HG03139 (cell line): Measurements from ENCODE around the gene MYOT.
"Not testable (repeated sequence)": the region's sequence is repeated elsewhere in the genome, so short reads cannot be mapped to it uniquely, and the experiment has no call there.

Experiments
- ATAC-seq: cut with Tn5 transposase; IDR thresholded peaks from one replicate; pipeline ENCODE4 v1.9.1; 2021; ENCODE audit not compliant: unreplicated experiment

The MYOT gene

DNA sequence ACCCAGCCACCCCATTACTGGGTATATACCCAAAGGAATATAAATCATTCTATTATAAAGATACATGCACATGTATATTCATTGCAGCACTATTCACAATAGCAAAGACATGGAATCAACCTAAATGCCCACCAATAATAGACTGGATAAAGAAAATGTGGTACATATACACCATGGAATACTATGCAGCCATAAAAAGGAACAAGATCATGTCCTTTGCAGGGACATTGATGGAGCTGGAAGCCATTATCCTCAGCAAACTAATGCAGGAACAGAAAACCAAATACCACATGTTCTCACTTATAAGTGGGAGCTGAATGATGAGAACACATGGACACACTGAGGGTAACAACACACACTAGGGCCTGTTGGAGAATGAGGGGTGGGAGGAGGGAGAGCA, 14.5 kb upstream of the MYOT start:
- ATAC-seq: not testable (repeated sequence)

DNA sequence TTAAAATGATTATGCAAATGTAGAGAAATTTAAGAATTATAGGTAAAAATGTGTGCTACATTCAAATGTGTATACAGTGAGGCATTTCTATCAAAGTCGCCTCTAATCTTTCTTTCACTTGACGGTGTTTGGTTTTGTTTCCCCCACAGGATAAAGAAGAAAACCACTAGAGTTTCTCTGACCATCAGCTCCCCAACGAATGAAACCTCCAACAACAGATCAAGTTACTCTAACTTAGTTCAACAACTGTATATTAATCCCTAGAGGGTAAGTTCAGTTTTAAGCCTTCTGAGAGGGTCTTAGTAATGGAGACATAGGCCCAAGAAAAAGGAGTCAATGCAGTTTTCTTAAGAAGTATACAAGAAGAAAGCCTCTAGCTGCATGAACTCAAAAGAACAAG, 11.5 kb upstream of the MYOT start:
- ATAC-seq: no peak

- ATAC-seq: no peak
Observed at GRCh38 chr5:137856916-137857862, 10.5 kb upstream of the MYOT start.

DNA sequence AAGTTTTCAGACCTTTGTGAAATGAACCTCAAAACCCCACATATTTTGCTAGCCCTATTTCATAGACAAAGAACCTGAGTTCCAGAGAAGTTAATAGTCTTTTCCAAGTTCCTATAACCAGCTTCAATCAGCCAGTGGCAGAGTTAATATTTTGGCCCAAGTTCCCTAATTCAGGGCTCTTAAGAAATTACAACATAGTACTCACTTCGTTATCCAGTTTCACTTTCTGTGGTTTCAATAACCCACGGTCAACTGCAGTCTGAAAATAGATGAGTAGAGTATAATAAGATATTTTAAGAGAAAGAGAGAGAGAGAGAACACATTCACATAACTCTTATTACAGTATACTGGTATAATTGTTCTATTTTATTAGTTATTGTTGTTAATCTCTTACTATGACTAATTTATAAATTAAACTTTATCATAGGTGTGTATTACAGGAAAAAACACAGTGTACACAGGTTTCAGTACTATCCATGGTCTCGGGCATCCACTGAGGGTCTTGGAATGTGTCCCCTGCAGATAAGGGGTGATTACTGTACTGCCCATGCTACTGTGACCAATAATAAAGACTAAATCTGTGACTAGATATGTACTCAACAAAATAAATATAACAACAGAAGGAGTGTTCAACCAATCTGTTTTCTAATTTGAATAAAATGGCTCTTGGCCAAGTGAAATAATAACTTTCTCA, 9.3 kb upstream of the MYOT start:
- peak; percentile 71 for ATAC-seq

GRCh38 chr5:137858954-137859353, 8.7 kb upstream of the MYOT start:
- ATAC-seq: no peak

- no peak for ATAC-seq
Observed at GRCh38 chr5:137862251-137862650, 5.4 kb upstream of the MYOT start.

GRCh38 chr5:137863653-137864052, 4.0 kb upstream of the MYOT start:
- not testable (repeated sequence) for ATAC-seq

DNA sequence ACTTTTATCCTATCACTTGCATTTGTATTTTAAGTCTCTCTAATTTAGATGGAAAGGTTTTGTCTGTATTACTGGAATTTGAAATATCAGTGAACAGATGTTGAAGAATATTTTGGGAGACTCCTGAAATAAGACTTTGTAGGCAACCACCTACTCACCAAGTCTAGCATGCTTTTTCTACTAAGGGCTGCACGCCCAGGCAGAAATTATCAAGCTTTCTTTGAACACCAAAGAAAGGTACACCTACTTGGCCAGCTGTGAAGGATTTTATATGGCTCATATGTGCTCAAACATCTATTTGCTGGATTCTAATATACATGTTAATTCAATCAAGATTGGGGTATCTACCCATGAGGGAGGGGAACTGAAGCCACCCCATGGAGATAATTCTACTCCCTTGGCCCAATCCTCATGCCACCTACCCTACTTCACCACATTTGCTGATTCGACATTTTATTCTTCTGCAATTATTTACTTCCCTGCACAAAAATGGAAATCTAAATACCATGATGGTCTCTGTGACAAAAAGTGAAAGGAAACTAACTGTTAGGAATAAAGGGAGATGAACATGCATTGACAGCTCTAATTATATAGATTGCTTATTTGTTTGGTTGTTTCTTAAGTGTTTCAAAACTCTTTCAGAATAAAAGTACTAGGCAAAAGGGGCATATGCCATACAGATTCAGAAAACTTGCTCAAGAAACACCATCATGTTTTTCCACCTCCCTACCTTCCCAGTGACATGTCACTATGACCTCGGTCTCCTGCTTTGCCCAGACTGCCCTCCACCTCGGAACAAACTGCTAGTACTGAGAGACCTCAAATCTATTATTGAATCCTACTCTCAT, 895 bp upstream of the MYOT start:
- ATAC-seq: no peak

GRCh38 chr5:137870647-137871339, 3.1 kb downstream of the MYOT start:
- no peak for ATAC-seq

- ATAC-seq: no peak
Observed at GRCh38 chr5:137871571-137871970, 3.9 kb downstream of the MYOT start.

GRCh38 chr5:137872466-137872865, 4.8 kb downstream of the MYOT start:
- ATAC-seq: no peak

DNA sequence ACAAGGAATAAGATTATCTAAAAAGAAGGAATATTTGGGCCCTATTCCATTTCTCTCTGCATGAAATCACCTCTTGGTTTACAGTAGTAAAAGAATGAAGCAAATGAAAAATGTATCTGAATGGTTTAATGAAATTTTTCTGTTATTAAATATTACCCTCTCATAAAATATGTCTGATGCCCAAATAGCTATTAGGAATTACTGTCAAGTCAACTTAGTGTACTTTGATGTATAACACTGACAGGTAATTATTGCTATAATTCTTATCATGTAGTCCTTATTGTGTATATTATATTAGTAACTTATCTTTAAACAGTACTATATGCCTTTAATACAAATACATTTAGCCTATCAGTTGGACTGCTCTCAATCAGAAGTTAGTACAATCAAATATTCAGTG, 8.4 kb downstream of the MYOT start:
- ATAC-seq: no peak

DNA sequence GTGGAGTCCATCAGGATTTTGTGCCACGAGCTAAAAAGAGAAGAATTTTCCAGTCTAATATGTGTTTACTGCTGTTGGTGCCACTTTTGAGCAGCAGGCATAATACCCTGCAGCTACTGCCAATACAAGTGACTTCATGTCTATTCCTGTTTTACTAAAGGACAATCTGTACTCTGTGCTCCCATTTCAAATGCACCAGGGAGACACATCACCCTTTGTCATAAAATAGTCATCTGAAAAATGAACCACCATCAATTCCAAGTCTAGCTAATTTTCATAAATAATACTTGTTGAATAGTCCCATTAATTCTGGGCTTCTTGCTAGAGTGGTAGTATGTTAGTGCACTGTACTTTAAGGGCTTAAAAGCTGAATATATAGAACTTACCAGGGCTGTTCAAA, 12.7 kb downstream of the MYOT start:
- ATAC-seq: no peak

DNA sequence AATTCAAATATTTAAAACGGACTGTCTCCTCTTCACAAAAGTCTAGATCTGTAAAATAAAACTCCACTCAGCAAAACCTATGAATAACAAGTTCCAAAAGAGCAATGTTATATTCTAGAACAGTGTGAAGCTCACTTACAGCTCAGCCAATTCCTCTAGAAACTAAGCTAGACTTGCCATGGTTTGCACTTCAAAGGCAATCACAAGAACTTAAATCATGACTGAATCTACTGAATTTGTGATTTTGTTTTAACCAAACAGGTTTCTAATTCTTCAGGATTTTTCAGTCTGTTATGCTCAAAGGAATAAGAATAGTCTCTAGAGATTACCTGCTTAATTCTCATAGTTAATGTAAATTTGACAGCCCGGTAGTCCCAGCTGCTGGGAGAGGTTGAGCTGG, 20.2 kb downstream of the MYOT start:
- no peak for ATAC-seq

- ATAC-seq: no peak
Observed at GRCh38 chr5:137888466-137888862, 20.8 kb downstream of the MYOT start.

GRCh38 chr5:137888863-137889759, 21.5 kb downstream of the MYOT start, which contains the start of gene PKD2L2:
TSS of gene PKD2L2 (plus strand) at chr5:137889457. CDS start at chr5:137889492, 35 bp downstream.
- peak; percentile 94 for ATAC-seq

DNA sequence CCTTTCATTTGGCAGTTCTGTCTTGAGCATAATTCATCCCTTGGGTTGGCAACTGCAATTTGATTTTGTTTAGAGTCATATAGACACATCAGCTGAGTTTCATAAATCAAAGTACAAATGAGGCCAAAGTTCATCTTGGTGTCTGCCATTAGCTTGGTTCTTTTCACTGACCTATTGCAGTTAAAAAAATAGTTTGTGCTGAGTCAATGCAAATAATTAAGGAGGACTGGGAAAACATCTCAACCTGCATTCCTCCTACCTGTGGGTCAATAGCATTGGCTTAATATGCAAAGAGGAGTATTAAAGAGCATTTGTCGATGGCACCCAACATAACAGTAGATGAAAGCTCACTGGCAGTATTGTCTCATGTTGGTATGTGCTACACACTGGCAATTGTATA, 23.2 kb downstream of the MYOT start:
- no peak for ATAC-seq

DNA sequence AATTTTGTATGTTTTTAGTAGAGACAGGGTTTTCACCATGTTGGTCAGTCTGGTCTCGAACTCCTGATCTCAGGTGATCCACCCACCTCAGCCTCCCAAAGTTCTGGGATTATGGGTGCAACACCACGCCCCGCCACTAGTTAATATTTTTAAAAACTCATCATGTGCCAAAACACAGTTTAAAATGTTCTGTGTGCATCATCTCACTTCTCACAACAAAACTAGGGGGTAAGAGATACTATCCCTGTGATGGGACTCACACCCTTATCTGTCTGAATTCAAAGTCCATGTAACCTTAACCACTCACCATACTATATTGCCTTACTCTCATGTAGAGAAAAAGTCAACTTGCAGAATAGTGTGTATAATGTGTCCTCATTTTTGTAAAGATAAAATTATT, 24.2 kb downstream of the MYOT start:
- ATAC-seq: no peak

- no peak for ATAC-seq
Observed at GRCh38 chr5:137894586-137894985, 26.9 kb downstream of the MYOT start.

GRCh38 chr5:137896560-137896959, 28.9 kb downstream of the MYOT start:
- no peak for ATAC-seq
